ENCODE data around the gene KIRREL3.

KIRREL3 gene

GRCh38 chr11:126497581-126498122, 502.9 kb downstream of the KIRREL3 start:
- no peak for DNase-seq

- DNase-seq: no peak
These were observed 503.8 kb downstream of the KIRREL3 start for GRCh38 chr11:126496576-126497337.

DNA sequence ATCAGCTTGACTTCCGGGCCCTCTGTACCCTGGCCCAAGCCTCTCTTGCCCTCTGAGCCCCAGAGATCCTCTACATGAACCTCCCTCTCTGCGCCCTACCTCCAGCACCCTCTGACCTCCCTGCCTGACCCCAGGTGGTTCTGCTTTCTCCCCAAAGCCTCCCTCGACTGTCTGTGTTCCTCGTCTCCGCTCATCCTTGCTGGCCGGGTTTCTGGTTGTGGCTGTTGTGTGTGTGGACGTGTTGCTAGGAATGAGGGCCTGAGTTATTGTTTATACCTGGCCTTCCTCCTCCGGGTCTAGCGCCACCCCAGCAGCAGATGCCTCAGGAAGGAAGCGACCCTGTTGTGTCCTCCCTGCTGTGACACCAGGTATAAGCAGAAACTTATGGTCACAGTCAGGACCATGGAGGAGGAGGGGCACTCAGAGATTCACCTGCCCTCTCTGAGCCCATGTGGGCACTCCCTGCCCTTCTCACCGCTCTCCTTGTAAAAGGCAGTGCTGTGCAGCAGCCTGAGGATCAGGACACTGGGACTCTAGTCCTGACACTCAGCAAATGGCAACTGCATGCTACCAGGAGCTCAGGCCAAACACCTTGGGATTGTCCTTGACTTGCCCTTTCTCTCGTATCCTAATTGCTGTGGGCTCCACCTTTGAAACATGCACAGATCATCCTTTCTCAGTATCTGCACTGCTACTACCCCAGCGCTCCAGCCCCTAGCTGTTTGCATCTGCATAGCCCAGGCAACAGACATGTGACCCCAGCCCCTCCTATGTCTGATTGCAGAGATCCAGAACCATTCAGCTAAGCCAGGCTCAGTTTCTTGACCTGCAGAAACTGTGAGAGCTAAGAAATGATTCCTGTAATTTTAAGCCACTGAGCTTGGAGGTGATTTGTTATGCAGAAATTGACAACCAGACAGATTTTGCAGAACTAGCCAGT, 505.0 kb downstream of the KIRREL3 start:
- DNase-seq: no peak

- no peak for DNase-seq
These were observed 505.7 kb downstream of the KIRREL3 start for GRCh38 chr11:126494831-126495230.

GRCh38 chr11:126492331-126493082, 508.1 kb downstream of the KIRREL3 start:
- DNase-seq: no peak

- DNase-seq: peak; percentile 66
These were observed 509.5 kb downstream of the KIRREL3 start for GRCh38 chr11:126491092-126491491.

GRCh38 chr11:126489836-126490660, 510.5 kb downstream of the KIRREL3 start:
- no peak for DNase-seq

DNA sequence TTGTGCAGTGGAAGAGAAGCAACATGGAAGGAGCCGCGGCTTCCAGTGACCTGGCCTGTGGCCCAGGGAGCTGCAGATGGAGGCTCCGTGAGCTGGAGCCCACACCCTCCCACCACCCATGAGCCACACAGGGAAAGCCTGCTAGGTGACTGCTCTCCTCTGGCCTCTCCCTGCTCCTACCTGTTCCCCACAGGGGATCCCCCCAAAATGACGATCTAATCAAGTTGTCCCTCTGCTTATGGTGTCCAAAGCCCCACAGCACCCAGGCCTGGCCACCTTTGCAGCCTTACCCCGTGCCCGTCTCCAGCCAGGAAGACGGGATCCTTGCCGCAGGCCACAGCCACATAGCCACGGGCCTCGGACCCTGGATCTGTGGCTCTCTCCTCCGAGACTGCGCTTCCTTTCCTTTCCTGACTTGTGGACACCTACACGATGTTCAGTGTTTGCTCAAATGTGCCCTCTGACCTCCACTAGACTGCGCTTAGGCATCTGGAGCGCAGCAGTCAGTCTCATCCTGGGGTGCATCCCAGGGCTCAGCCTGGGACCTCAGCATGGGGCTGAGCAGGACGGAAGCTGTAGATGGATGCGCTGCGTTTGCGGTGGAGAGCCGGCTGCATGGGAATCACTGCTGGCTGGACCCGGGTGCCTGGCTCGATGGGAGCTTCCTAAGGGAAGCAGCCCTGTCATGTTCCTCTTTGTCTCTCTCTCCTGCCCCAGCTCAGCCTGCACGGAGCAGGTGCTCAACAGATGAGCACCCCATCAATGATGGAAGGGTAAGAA, 511.8 kb downstream of the KIRREL3 start:
- no peak for DNase-seq

GRCh38 chr11:126487711-126488110, 512.9 kb downstream of the KIRREL3 start:
- DNase-seq: no peak

DNA sequence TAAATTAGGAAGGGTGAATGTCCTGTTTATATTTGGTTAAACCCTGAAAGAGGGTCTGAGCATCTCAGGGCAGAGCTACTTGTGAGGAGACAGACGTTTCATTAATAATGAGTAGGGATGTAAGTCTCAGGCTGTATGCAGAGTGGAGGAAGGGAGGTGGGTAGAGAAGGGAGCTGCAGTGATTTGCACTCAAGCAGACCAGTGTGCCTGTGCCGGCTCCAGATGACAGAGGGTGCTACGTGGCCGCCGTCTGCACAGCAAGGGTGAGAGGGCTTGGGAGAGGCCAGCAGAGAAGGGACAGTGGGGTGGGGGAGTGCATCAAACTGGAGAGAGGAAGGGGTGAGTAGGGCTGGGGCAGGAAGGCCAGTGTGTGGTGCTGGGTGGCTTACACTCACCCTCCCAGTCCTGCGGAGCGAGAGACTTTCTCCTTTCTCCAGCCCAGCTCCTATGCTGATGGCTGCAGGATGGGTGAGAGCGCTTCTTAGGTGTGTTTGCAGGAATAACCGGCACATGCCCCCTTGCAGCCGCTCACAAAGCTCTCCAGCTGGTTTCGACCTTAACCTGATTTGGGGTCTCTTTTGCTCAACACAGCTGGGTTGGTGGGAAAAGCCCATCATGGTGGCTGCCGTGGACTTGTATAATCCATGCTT, 514.5 kb downstream of the KIRREL3 start:
- no peak for DNase-seq

DNA sequence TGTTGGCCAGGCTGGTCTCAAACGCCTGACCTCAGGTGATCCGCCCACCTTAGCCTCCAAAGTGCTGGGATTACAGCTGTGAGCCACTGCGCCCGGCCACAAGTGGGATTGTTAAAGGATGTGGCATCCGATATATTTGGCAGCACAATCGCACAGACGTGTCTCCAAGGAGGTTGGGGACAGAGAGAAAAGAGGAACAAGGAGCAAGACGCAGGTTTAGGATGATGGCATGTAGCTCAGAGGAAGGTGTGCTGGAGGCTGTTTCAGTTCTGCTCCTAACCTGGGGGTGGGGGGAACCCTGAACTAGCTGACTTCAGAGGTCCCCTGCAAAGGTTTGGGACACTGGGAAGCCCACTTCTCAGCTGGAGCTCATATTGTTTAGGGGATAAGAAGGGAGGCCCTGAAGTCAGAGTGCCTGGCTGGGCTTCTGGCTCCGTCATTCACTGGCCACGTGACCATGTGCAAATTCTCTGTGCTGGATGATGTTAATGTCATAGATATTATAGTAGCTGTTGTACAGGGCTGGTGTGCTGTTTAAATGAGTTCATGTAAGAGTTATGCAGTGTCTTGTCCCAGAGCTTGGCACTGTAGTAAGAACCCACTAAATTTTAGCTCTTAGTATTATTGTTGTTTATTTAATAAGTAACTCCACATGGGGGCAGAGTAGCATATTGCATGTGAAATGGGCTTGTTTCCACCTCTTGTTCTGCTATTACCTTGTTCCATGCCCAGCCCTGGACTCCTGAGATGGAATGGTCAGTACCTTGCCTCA, 515.4 kb downstream of the KIRREL3 start:
- no peak for DNase-seq

DNA sequence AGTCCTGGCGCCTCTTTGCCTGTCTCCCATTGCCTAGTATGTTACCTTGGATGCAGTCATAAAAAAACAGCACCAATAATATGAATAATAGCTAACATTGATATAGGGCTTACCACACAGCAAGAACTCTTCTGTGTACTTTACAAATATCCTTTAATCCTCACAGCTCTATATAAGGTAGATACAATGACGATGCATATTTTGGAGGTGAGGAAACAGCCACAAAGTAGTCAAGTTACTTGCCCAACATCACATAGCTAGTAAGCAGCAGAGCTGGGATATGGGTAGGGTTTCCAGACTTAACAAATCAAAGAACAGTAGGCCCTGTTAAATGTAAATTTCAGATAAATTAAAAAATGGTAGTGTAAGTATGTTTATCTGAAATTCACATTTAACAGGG, 516.3 kb downstream of the KIRREL3 start:
- no peak for DNase-seq

- no peak for DNase-seq
These were observed 516.9 kb downstream of the KIRREL3 start for GRCh38 chr11:126483621-126484195.

GRCh38 chr11:126482586-126483108, 517.9 kb downstream of the KIRREL3 start:
- DNase-seq: no peak

GRCh38 chr11:126481303-126481680, 519.3 kb downstream of the KIRREL3 start:
- no peak for DNase-seq

DNA sequence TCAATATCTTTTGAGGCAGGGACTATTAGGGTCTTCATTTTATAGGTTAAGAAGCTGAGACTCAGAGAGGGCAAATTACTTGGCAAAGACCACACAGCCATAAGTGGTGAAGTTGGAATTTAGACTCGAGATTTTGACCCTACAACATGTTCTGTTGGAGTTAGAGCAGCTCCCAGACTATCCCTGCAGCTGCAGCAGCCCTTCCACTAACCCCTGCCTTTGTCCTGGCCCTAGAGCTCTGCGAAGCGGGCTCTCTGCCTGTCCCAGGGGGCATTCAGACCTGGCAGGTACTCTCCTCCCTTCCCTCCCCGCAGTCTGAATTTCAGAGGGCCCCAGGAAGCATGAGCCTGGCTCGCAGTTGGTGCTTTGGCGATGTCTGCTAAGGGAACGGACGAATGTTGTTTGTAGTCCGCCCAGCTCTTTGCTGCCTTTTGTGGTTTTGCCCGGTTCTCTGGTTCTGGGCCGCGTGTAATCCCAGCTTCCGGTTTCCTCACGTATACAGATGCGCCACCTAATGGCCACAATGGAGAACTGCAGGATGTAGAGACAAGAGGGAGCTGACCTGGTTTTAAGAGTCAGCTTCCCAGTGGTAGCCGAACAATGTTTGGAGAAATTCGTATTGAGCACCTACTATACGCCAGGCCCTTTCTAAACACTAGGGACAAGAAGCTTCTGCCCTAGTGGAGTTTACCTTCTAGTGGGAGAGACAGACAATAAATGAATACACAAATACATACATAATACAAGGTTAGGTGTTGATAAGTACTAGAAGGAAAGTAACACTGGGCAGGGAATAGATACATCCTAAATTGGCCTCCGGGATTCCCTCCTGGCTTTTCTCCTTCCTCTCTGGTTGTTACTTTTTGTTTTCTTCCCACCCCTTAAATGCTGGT, 519.9 kb downstream of the KIRREL3 start:
- DNase-seq: peak; percentile 87

DNA sequence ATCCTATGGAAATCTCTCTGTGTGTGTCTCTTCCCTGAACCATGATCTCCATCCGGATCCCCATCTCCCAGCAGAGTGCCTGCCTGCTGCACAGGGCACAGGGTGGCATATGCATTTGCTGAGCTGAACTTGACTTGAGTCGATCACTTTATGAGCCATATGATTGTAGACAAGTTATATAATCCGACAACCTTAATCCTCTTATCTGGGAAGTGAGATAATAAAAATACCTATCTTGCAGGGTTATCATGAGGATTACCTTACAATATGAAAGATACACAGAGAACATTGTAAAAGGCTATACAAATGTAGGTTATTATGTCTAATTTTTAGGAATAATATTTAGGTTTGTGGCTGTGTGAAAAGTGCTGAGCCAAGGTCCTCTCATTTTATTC, 520.6 kb downstream of the KIRREL3 start:
- no peak for DNase-seq
